ENCODE results near the gene UST.

Gene UST

GRCh38 chr6:148736774-148737412 lies 9.9 kb upstream of the UST start:
- no peak for TF ChIP-seq SUZ12 (IDR thresholded peaks at IDR 0.05; ENCODE audit: extremely low read depth, insufficient read depth, insufficient read length)
- H3K4me3 ChIP-seq (ENCODE audit: insufficient read length, low read depth) = no peak overlapping the region
- no peak overlapping the region for H3K9ac ChIP-seq (ENCODE audit: insufficient read length, low read depth)
- no peaks in the 10 kb centered on the region for H3K36me3 ChIP-seq (ENCODE audit: insufficient read depth, insufficient read length, low read length)
- H3K27me3 ChIP-seq (ENCODE audit: insufficient read depth, insufficient read length) = no peaks in the 10 kb centered on the region
- no peaks in the 10 kb centered on the region for H3K9me3 ChIP-seq (ENCODE audit: insufficient read depth, low read length)
- no peak for DNase-seq (ENCODE audit: low read depth, low spot score)
- H3K4me1 ChIP-seq (ENCODE audit: insufficient read depth, insufficient read length) = no peaks in the 10 kb centered on the region

GRCh38 chr6:148737806-148738205 lies 9.0 kb upstream of the UST start:
- no peak overlapping the region for H3K4me3 ChIP-seq (ENCODE audit: insufficient read length, low read depth)
- no peak for DNase-seq (ENCODE audit: low read depth, low spot score)

GRCh38 chr6:148738946-148739821 lies 7.6 kb upstream of the UST start:
- Histone ChIP-seq H3K9me3 (ENCODE audit: insufficient read depth, low read length) (no peaks in the 10 kb centered on the region), H3K4me1 (ENCODE audit: insufficient read depth, insufficient read length) (no peaks in the 10 kb centered on the region), H3K4me3 (ENCODE audit: insufficient read length, low read depth) (no peak overlapping the region), H3K9ac (ENCODE audit: insufficient read length, low read depth) (no peak overlapping the region), H3K36me3 (ENCODE audit: insufficient read depth, insufficient read length, low read length) (no peaks in the 10 kb centered on the region), H3K27me3 (ENCODE audit: insufficient read depth, insufficient read length) (no peaks in the 10 kb centered on the region)
- DNase-seq (ENCODE audit: low read depth, low spot score) = no peak
- TF ChIP-seq ZNF274 (IDR thresholded peaks at IDR 0.05; ENCODE audit: low read depth, low read length) (no peak), YY1 (IDR thresholded peaks at IDR 0.05; ENCODE audit: insufficient read depth, insufficient read length) (no peak)

More at GRCh38 chr6:148737806-148738205, 9.0 kb upstream of the UST start:
- Histone ChIP-seq H3K36me3 (ENCODE audit: insufficient read depth, insufficient read length, low read length) (no peaks in the 10 kb centered on the region), H3K4me1 (ENCODE audit: insufficient read depth, insufficient read length) (no peaks in the 10 kb centered on the region), H3K27me3 (ENCODE audit: insufficient read depth, insufficient read length) (no peaks in the 10 kb centered on the region), H3K9ac (ENCODE audit: insufficient read length, low read depth) (no peak overlapping the region), H3K9me3 (ENCODE audit: insufficient read depth, low read length) (no peaks in the 10 kb centered on the region)
- TF ChIP-seq ZNF274 (IDR thresholded peaks at IDR 0.05; ENCODE audit: low read depth, low read length) = no peak
- TF ChIP-seq SUZ12 (IDR thresholded peaks at IDR 0.05; ENCODE audit: extremely low read depth, insufficient read depth, insufficient read length) = no peak
- no peak for TF ChIP-seq YY1 (IDR thresholded peaks at IDR 0.05; ENCODE audit: insufficient read depth, insufficient read length)

GRCh38 chr6:148739822-148740128 lies 7.1 kb upstream of the UST start:
- no peaks in the 10 kb centered on the region for H3K36me3 ChIP-seq (ENCODE audit: insufficient read depth, insufficient read length, low read length)
- no peaks in the 10 kb centered on the region for H3K9me3 ChIP-seq (ENCODE audit: insufficient read depth, low read length)
- no peak overlapping the region for H3K9ac ChIP-seq (ENCODE audit: insufficient read length, low read depth)
- no peak for DNase-seq (ENCODE audit: low read depth, low spot score)
- no peak overlapping the region for H3K4me3 ChIP-seq (ENCODE audit: insufficient read length, low read depth)
- TF ChIP-seq YY1 (IDR thresholded peaks at IDR 0.05; ENCODE audit: insufficient read depth, insufficient read length) (no peak), ZNF274 (IDR thresholded peaks at IDR 0.05; ENCODE audit: low read depth, low read length) (no peak), SUZ12 (IDR thresholded peaks at IDR 0.05; ENCODE audit: extremely low read depth, insufficient read depth, insufficient read length) (no peak)
- H3K4me1 ChIP-seq (ENCODE audit: insufficient read depth, insufficient read length) = no peaks in the 10 kb centered on the region
- H3K27me3 ChIP-seq (ENCODE audit: insufficient read depth, insufficient read length) = no peaks in the 10 kb centered on the region

GRCh38 chr6:148743476-148743875 lies 3.4 kb upstream of the UST start:
- no peaks in the 10 kb centered on the region for H3K36me3 ChIP-seq (ENCODE audit: insufficient read depth, insufficient read length, low read length)
- DNase-seq (ENCODE audit: low read depth, low spot score) = no peak
- no peak overlapping the region for H3K9ac ChIP-seq (ENCODE audit: insufficient read length, low read depth)
- H3K4me1 ChIP-seq (ENCODE audit: insufficient read depth, insufficient read length) = no peaks in the 10 kb centered on the region
- peaks cover 4% of the 10 kb centered on the region for H3K27me3 ChIP-seq (ENCODE audit: insufficient read depth, insufficient read length)
- no peaks in the 10 kb centered on the region for H3K9me3 ChIP-seq (ENCODE audit: insufficient read depth, low read length)
- no peak overlapping the region for H3K4me3 ChIP-seq (ENCODE audit: insufficient read length, low read depth)
- TF ChIP-seq SUZ12 (IDR thresholded peaks at IDR 0.05; ENCODE audit: extremely low read depth, insufficient read depth, insufficient read length) = no peak
- TF ChIP-seq ZNF274 (IDR thresholded peaks at IDR 0.05; ENCODE audit: low read depth, low read length) = no peak
- no peak for TF ChIP-seq YY1 (IDR thresholded peaks at IDR 0.05; ENCODE audit: insufficient read depth, insufficient read length)

GRCh38 chr6:148745926-148746325 lies 904 bp upstream of the UST start:
- DNase-seq (ENCODE audit: low read depth, low spot score) = no peak
- Histone ChIP-seq H3K9ac (ENCODE audit: insufficient read length, low read depth) (peak overlapping the region; percentile 74), H3K36me3 (ENCODE audit: insufficient read depth, insufficient read length, low read length) (peaks cover 3% of the 10 kb centered on the region), H3K9me3 (ENCODE audit: insufficient read depth, low read length) (no peaks in the 10 kb centered on the region), H3K4me3 (ENCODE audit: insufficient read length, low read depth) (peak overlapping the region; percentile 81), H3K27me3 (ENCODE audit: insufficient read depth, insufficient read length) (peaks cover 4% of the 10 kb centered on the region), H3K4me1 (ENCODE audit: insufficient read depth, insufficient read length) (no peaks in the 10 kb centered on the region)
- TF ChIP-seq ZNF274 (IDR thresholded peaks at IDR 0.05; ENCODE audit: low read depth, low read length) (no peak), YY1 (IDR thresholded peaks at IDR 0.05; ENCODE audit: insufficient read depth, insufficient read length) (no peak), SUZ12 (IDR thresholded peaks at IDR 0.05; ENCODE audit: extremely low read depth, insufficient read depth, insufficient read length) (no peak)

- H3K36me3 ChIP-seq (ENCODE audit: insufficient read depth, insufficient read length, low read length) = peaks cover 3% of the 10 kb centered on the region
- TF ChIP-seq SUZ12 (IDR thresholded peaks at IDR 0.05; ENCODE audit: extremely low read depth, insufficient read depth, insufficient read length) (no peak), ZNF274 (IDR thresholded peaks at IDR 0.05; ENCODE audit: low read depth, low read length) (no peak), YY1 (IDR thresholded peaks at IDR 0.05; ENCODE audit: insufficient read depth, insufficient read length) (no peak)
- peak overlapping the region; percentile 89 for H3K9ac ChIP-seq (ENCODE audit: insufficient read length, low read depth)
- no peak for DNase-seq (ENCODE audit: low read depth, low spot score)
- H3K4me1 ChIP-seq (ENCODE audit: insufficient read depth, insufficient read length) = no peaks in the 10 kb centered on the region
- peak overlapping the region; percentile 81 for H3K4me3 ChIP-seq (ENCODE audit: insufficient read length, low read depth)
- peaks cover 4% of the 10 kb centered on the region for H3K27me3 ChIP-seq (ENCODE audit: insufficient read depth, insufficient read length)
- H3K9me3 ChIP-seq (ENCODE audit: insufficient read depth, low read length) = no peaks in the 10 kb centered on the region
Measured at GRCh38 chr6:148747145-148747470, 278 bp downstream of the UST start.

All from NT2/D1 (cell line).